ENCODE results near the gene CD300LG. TPM values are rescaled to one million over a fixed set of nuclear protein-coding genes. Genes with fewer than 3 reads are reported as not detected.

The CD300LG gene
- total RNA-seq, 4 donors from 2014 or later, result 4.0 to 12.9 (median 8.1) TPM

- no peak for TF ChIP-seq EP300 (IDR thresholded peaks at IDR 0.05)
- TF ChIP-seq POLR2A (IDR thresholded peaks at IDR 0.05), result no peak
- no peak for TF ChIP-seq CTCF (IDR thresholded peaks at IDR 0.05)
- Histone ChIP-seq H3K27ac (no peak overlapping the region), H3K9me3 (no peaks in the 10 kb centered on the region), H3K4me1 (no peaks in the 10 kb centered on the region), H3K36me3 (peaks cover 0 to 21% (median 0%) of the 10 kb centered on the region in 3 donors), H3K27me3 (no peaks in the 10 kb centered on the region), H3K4me3 (no peak overlapping the region)
- 87 to 90% methylated on average over 21 to 24 of the region's 27 CpGs for WGBS, 2 donors
- no peak for DNase-seq (ENCODE audit: low spot score in 2 of 2)
Observed at GRCh38 chr17:43881758-43882505, 35.0 kb downstream of the CD300LG start.

GRCh38 chr17:43882761-43883415 is 35.9 kb downstream of the CD300LG start:
- Histone ChIP-seq H3K27me3 (no peaks in the 10 kb centered on the region), H3K36me3 (peaks cover 0 to 21% (median 0%) of the 10 kb centered on the region in 3 donors), H3K4me1 (no peaks in the 10 kb centered on the region), H3K4me3 (no peak overlapping the region), H3K9me3 (no peaks in the 10 kb centered on the region), H3K27ac (no peak overlapping the region)
- TF ChIP-seq POLR2A (IDR thresholded peaks at IDR 0.05) (no peak), CTCF (IDR thresholded peaks at IDR 0.05) (no peak), EP300 (IDR thresholded peaks at IDR 0.05) (no peak)
- 79 to 88% methylated on average over 14 of the region's 14 CpGs for WGBS, 2 donors
- no peak for DNase-seq (ENCODE audit: low spot score in 2 of 2)

- no peak for DNase-seq (ENCODE audit: low spot score in 2 of 2)
- no peaks in the 10 kb centered on the region for H3K27me3 ChIP-seq
- H3K36me3 ChIP-seq, result peaks cover 0 to 2% (median 0%) of the 10 kb centered on the region in 3 donors
- WGBS, 2 donors, result 78 to 79% methylated on average over 4 of the region's 4 CpGs
- H3K27ac ChIP-seq, result no peak overlapping the region
- H3K9me3 ChIP-seq, result no peaks in the 10 kb centered on the region
- H3K4me1 ChIP-seq, result no peaks in the 10 kb centered on the region
- no peak overlapping the region for H3K4me3 ChIP-seq
- no peak for TF ChIP-seq POLR2A (IDR thresholded peaks at IDR 0.05)
- TF ChIP-seq EP300 (IDR thresholded peaks at IDR 0.05), result no peak
- TF ChIP-seq CTCF (IDR thresholded peaks at IDR 0.05), result no peak
Observed at GRCh38 chr17:43888548-43888947, 41.6 kb downstream of the CD300LG start.

- TF ChIP-seq EP300 (IDR thresholded peaks at IDR 0.05), result no peak
- TF ChIP-seq POLR2A (IDR thresholded peaks at IDR 0.05), result no peak
- TF ChIP-seq CTCF (IDR thresholded peaks at IDR 0.05), result no peak
- no peaks in the 10 kb centered on the region for H3K4me1 ChIP-seq
- no peak overlapping the region for H3K27ac ChIP-seq
- no peaks in the 10 kb centered on the region for H3K27me3 ChIP-seq
- no peaks in the 10 kb centered on the region for H3K9me3 ChIP-seq
- peaks cover 0 to 4% (median 0%) of the 10 kb centered on the region in 3 donors for H3K36me3 ChIP-seq
- no peak for DNase-seq (ENCODE audit: low spot score in 2 of 2)
- WGBS, 2 donors, result 86 to 96% methylated on average over 1 of the region's 1 CpG
- no peak overlapping the region for H3K4me3 ChIP-seq
Observed at GRCh38 chr17:43890240-43890639, 43.3 kb downstream of the CD300LG start.
